ENCODE data around the gene ACD.

- TF ChIP-seq CTCF (IDR thresholded peaks at IDR 0.05) = no peak
- TF ChIP-seq POLR2A (IDR thresholded peaks at IDR 0.05) = no peak
Measured at GRCh38 chr16:67675999-67676398, 15.9 kb upstream of the ACD start.
